DOHH2 (cell line): ENCODE results near the gene FRMPD4.

Experiments
- EZH2phosphoT487 ChIP-seq: fragments of 200-600 bp; sonication (generic); IDR thresholded peaks from 2 replicates; pipeline ENCODE4 v1.6.1; 2017; ENCODE audit warnings: borderline replicate concordance, mild to moderate bottlenecking, antibody characterized with exemption, low read length, moderate library complexity, mixed read lengths
- TF ChIP-seq, protein P1 (sequence below): fragments of 200-600 bp; sonication (generic); IDR thresholded peaks from one replicate; pipeline ENCODE4 v1.5.1; 2014; ENCODE audit warnings: antibody characterized with exemption, mild to moderate bottlenecking, low read depth, low read length; ENCODE audit not compliant: poor library complexity, severe bottlenecking

DNA sequence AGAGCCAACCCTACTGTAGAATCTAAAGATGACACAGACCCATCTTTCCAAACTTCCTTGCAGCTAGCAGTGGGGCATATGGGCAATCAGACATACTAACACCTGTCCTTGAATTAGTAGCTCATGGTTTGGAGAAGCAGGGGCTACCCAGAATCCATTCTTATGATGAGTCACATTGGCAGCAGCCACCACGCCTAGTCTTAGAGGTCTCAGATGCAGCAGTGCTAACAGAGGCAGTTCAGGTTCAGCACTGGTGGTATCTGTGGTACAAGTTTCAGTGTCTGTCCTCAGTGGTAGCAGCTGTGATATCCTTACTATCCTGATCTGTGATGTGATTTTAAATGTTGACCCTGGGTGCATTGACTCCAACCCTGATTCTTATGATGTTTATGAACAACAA is 68.1 kb downstream of the FRMPD4 start:
- TF ChIP-seq, protein P1, sequence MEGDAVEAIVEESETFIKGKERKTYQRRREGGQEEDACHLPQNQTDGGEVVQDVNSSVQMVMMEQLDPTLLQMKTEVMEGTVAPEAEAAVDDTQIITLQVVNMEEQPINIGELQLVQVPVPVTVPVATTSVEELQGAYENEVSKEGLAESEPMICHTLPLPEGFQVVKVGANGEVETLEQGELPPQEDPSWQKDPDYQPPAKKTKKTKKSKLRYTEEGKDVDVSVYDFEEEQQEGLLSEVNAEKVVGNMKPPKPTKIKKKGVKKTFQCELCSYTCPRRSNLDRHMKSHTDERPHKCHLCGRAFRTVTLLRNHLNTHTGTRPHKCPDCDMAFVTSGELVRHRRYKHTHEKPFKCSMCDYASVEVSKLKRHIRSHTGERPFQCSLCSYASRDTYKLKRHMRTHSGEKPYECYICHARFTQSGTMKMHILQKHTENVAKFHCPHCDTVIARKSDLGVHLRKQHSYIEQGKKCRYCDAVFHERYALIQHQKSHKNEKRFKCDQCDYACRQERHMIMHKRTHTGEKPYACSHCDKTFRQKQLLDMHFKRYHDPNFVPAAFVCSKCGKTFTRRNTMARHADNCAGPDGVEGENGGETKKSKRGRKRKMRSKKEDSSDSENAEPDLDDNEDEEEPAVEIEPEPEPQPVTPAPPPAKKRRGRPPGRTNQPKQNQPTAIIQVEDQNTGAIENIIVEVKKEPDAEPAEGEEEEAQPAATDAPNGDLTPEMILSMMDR = no peak
- TF ChIP-seq EZH2phosphoT487 = no peak
